ENCODE results near the gene NRCAM. TPM values are rescaled to one million over a fixed set of nuclear protein-coding genes. Genes with fewer than 3 reads are reported as not detected.

Gene NRCAM
- polyA plus RNA-seq, 2 of the 4 experiments (the other 2 are of a cell fraction), result 129 to 210 TPM

DNA sequence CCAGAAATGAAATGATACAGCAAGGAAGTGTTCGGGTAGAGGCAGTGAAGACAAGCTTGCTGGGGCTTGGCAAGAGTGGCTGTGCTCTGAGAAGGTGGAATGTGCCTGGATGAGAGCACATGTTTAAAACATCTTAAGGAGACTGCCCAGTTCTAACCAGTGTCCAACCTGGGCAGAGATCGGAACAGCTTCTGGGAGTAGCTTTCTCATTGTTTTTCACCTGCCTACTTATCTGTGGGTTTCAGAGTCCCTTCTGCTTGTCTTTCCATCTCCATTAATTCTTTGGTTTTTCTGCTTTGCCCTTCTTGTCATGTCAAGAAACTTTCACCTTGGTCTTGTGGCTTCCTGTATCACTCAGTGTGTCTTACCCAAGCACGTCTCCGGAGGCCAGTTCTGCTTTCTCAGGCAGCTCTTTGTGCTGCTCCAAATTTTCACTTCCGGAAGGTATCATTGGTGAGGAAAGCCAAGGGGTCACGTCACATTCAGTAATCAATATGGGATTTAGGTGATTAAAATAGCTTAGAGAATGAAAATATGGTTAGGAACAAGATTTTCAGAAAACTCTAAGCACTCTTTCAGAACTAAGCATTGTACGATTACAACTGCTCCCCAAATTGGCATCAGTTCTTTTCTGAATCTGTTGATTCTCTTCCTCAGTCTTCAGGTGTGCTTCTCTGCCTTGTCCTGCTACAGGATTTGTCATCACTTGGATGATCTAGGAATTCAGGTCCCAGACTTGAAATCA is 320.6 kb downstream of the NRCAM start:
- CTCF ChIA-PET, result interaction anchor here (0.6 to 3.0 kb wide), 5 partner anchors 10 to 291 kb away, joined by 3 to 19 read pairs (median 3); no protein-coding TSS in a partner anchor
- ATAC-seq (no peak), FAIRE-seq (no peak)

GRCh38 chr7:108134486-108134885 is 321.8 kb downstream of the NRCAM start:
- Histone ChIP-seq H3K9me3 (no peaks in the 10 kb centered on the region), H3K27ac (no peak overlapping the region), H3K4me1 (no peaks in the 10 kb centered on the region), H3K4me2 (no peak overlapping the region), H3K4me3 (no peak overlapping the region)
- FAIRE-seq (peak; percentile 13), DNase-seq (ENCODE audit: low read depth in 1 of 2, low spot score in 1 of 2) (no peak), ATAC-seq (no peak)
- CTCF ChIA-PET, result interaction anchor here (1.6 to 2.1 kb wide), 2 partner anchors 12 to 25 kb away, joined by 7 to 11 read pairs; no protein-coding TSS in a partner anchor
- POLR2A ChIA-PET, result no interaction called here
- WGBS (ENCODE audit: missing lambda C conversion rate), result 92% methylated on average over 1 of the region's 1 CpG
- TF ChIP-seq JUN (IDR thresholded peaks at IDR 0.05), result no peak
- no peak for TF ChIP-seq E2F6 (IDR thresholded peaks at IDR 0.05; ENCODE audit: borderline replicate concordance, low read depth)
- TF ChIP-seq RARB (CRISPR knock-in tag; IDR thresholded peaks at IDR 0.05), result no peak
- TF ChIP-seq, protein P1, sequence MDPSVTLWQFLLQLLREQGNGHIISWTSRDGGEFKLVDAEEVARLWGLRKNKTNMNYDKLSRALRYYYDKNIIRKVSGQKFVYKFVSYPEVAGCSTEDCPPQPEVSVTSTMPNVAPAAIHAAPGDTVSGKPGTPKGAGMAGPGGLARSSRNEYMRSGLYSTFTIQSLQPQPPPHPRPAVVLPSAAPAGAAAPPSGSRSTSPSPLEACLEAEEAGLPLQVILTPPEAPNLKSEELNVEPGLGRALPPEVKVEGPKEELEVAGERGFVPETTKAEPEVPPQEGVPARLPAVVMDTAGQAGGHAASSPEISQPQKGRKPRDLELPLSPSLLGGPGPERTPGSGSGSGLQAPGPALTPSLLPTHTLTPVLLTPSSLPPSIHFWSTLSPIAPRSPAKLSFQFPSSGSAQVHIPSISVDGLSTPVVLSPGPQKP (IDR thresholded peaks at IDR 0.05; ENCODE audit: low read depth, low read length), result no peak
- TF ChIP-seq POLR2AphosphoS2 (conservative IDR thresholded peaks at IDR 0.05; ENCODE audit: low read length), result no peak
- TF ChIP-seq ESRRA (IDR thresholded peaks at IDR 0.05; ENCODE audit: borderline replicate concordance, low read length), result no peak
- TF ChIP-seq JUNB (IDR thresholded peaks at IDR 0.05), result no peak
- no peak for TF ChIP-seq PHF8 (IDR thresholded peaks at IDR 0.05; ENCODE audit: borderline replicate concordance, low read depth)
- TF ChIP-seq SREBF2 (IDR thresholded peaks at IDR 0.05), result no peak
- no peak for TF ChIP-seq CTCF (IDR thresholded peaks at IDR 0.05)
- no peak for TF ChIP-seq HDAC2 (IDR thresholded peaks at IDR 0.05)
- TF ChIP-seq KDM5A (IDR thresholded peaks at IDR 0.05), result no peak
- no peak for TF ChIP-seq NFE2L2 (conservative IDR thresholded peaks at IDR 0.05; ENCODE audit: low read length)
- TF ChIP-seq, protein P2, sequence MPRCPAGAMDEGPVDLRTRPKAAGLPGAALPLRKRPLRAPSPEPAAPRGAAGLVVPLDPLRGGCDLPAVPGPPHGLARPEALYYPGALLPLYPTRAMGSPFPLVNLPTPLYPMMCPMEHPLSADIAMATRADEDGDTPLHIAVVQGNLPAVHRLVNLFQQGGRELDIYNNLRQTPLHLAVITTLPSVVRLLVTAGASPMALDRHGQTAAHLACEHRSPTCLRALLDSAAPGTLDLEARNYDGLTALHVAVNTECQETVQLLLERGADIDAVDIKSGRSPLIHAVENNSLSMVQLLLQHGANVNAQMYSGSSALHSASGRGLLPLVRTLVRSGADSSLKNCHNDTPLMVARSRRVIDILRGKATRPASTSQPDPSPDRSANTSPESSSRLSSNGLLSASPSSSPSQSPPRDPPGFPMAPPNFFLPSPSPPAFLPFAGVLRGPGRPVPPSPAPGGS (IDR thresholded peaks at IDR 0.05), result no peak

More for the DNA sequence above, 320.6 kb downstream of the NRCAM start:
- TF ChIP-seq FOXS1 (CRISPR knock-in tag; IDR thresholded peaks at IDR 0.05) (no peak), TP53 (CRISPR knock-in tag; IDR thresholded peaks at IDR 0.05) (no peak), BHLHE40 (IDR thresholded peaks at IDR 0.05; ENCODE audit: low read depth, low read length) (no peak), ZNF302 (CRISPR knock-in tag; IDR thresholded peaks at IDR 0.05) (no peak), CBX8 (IDR thresholded peaks at IDR 0.05) (no peak), ZFP36 (IDR thresholded peaks at IDR 0.05; ENCODE audit: borderline replicate concordance, partially characterized antibody) (no peak), RAD21 (conservative IDR thresholded peaks at IDR 0.05 in 1 of 2, IDR thresholded peaks at IDR 0.05 in 1 of 2) (no peak), FOSB (CRISPR knock-in tag; IDR thresholded peaks at IDR 0.05) (no peak), SREBF2 (IDR thresholded peaks at IDR 0.05) (no peak), HEYL (CRISPR knock-in tag; IDR thresholded peaks at IDR 0.05) (no peak), JUNB (IDR thresholded peaks at IDR 0.05) (no peak), REST (IDR thresholded peaks at IDR 0.05) (no peak), JUN (IDR thresholded peaks at IDR 0.05) (no peak), PBX3 (IDR thresholded peaks at IDR 0.05) (no peak)
- TF ChIP-seq, protein P3, sequence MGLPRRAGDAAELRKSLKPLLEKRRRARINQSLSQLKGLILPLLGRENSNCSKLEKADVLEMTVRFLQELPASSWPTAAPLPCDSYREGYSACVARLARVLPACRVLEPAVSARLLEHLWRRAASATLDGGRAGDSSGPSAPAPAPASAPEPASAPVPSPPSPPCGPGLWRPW (IDR thresholded peaks at IDR 0.05), result no peak
- Histone ChIP-seq H3K9me3 (no peaks in the 10 kb centered on the region), H3K27ac (no peak overlapping the region), H3K4me3 (no peak overlapping the region), H3K4me1 (no peaks in the 10 kb centered on the region), H3K4me2 (no peak overlapping the region)
- POLR2A ChIA-PET, result no interaction called here
- WGBS (ENCODE audit: missing lambda C conversion rate), result 88% methylated on average over 7 of the region's 7 CpGs
- no peak for DNase-seq (ENCODE audit: low read depth in 1 of 2, low spot score in 1 of 2)
